Fibroblast of lung (primary cell): ENCODE results near the gene WAC. TPM values are rescaled to one million over a fixed set of nuclear protein-coding genes. Genes with fewer than 3 reads are reported as not detected.

Source experiments
- DNase-seq, 2 donors: peaks; one replicate each; pipeline versions ENCODE4 v3.0.0 to v3.0.0-alpha.2; 2010; ENCODE audit warnings: low read depth in 2 of 2
- H2AFZ ChIP-seq: 2 replicates; pipeline ENCODE4 v1.5.1; 2012; ENCODE audit warnings: low read length, control low read depth, inconsistent platforms
- H3K27ac ChIP-seq: 2 replicates; pipeline ENCODE4 v1.5.1; 2011; ENCODE audit warnings: low read length, control low read depth; ENCODE audit not compliant: insufficient read depth
- H3K27me3 ChIP-seq: 2 replicates; pipeline ENCODE4 v1.5.1; 2011; ENCODE audit warnings: mild to moderate bottlenecking, low read length; ENCODE audit not compliant: control insufficient read depth, insufficient read depth
- H3K36me3 ChIP-seq: 2 replicates; pipeline ENCODE4 v1.5.1; 2011; ENCODE audit warnings: low read length; ENCODE audit not compliant: control insufficient read depth, insufficient read depth
- H3K4me1 ChIP-seq: 2 replicates; pipeline ENCODE4 v1.5.1; 2011; ENCODE audit warnings: low read length; ENCODE audit not compliant: control insufficient read depth, insufficient read depth; ENCODE audit errors: extremely low read depth
- H3K4me2 ChIP-seq: 2 replicates; pipeline ENCODE4 v1.5.1; 2011; ENCODE audit warnings: low read length, control low read depth; ENCODE audit not compliant: insufficient read depth; ENCODE audit errors: extremely low read depth
- H3K4me3 ChIP-seq, 4 experiments: fragments of 200-600 bp in 1 of 4; sonication (generic) in 1 of 4; replicated peaks in 1 of 4; 2 replicates each; pipeline ENCODE4 v1.5.1; 2011 to 2016; ENCODE audit warnings: low read length in 4 of 4, low read depth in 3 of 4, mild to moderate bottlenecking in 3 of 4, control low read depth in 2 of 4, inconsistent platforms in 1 of 4, mixed read lengths in 1 of 4; ENCODE audit not compliant: insufficient read depth in 1 of 4; ENCODE audit errors: control extremely low read depth in 1 of 4
- H3K79me2 ChIP-seq: 2 replicates; pipeline ENCODE4 v1.5.1; 2012; ENCODE audit warnings: mild to moderate bottlenecking, low read length, inconsistent platforms; ENCODE audit not compliant: control insufficient read depth, insufficient read depth
- H3K9ac ChIP-seq: 2 replicates; pipeline ENCODE4 v1.5.1; 2011; ENCODE audit warnings: mild to moderate bottlenecking, low read length, control low read depth; ENCODE audit not compliant: insufficient read depth
- H3K9me3 ChIP-seq: 2 replicates; pipeline ENCODE4 v1.5.1; 2012; ENCODE audit warnings: low read depth, low read length; ENCODE audit not compliant: control insufficient read depth, insufficient read depth
- H4K20me1 ChIP-seq: 2 replicates; pipeline ENCODE4 v1.5.1; 2011; ENCODE audit warnings: low read length; ENCODE audit not compliant: control insufficient read depth, insufficient read depth; ENCODE audit errors: extremely low read depth
- EZH2 ChIP-seq: IDR thresholded peaks from 2 replicates; pipeline ENCODE4 v1.5.1; 2012; ENCODE audit warnings: low read length, control low read depth, mild to moderate bottlenecking; ENCODE audit errors: missing control alignments
- polyA plus RNA-seq, 2 donors: library from polyadenylated mRNA; depleted of rRNA in 1 of 2; stranded (reverse) in 1 of 2; unstranded in 1 of 2; fragments of >200 nt; gene quantifications; 2 replicates each; pipeline ENCODE4 v1.2.1, GENCODE V29; 2011 to 2012; ENCODE audit warnings: missing spikeins in 1 of 2
- total RNA-seq: library from RNA; depleted of rRNA; stranded (reverse); fragments of >200 nt; gene quantifications from 2 replicates; pipeline ENCODE4 v1.2.1, GENCODE V29; 2014
- TF ChIP-seq, protein P1 (sequence below), 2 donors: IDR thresholded peaks in 1 of 2; conservative IDR thresholded peaks in 1 of 2; 1 replicate in 1 of 2; 2 replicates in 1 of 2; pipeline ENCODE4 v1.5.1; 2011 to 2012; ENCODE audit warnings: low read length in 2 of 2, control low read depth in 1 of 2, inconsistent platforms in 1 of 2, low read depth in 1 of 2, mild to moderate bottlenecking in 1 of 2

WAC gene
- total and polyA plus RNA-seq, 2 donors (not counting 1 experiment from before 2014, with no cell fraction given) = 65.7 to 94.2 TPM

DNA sequence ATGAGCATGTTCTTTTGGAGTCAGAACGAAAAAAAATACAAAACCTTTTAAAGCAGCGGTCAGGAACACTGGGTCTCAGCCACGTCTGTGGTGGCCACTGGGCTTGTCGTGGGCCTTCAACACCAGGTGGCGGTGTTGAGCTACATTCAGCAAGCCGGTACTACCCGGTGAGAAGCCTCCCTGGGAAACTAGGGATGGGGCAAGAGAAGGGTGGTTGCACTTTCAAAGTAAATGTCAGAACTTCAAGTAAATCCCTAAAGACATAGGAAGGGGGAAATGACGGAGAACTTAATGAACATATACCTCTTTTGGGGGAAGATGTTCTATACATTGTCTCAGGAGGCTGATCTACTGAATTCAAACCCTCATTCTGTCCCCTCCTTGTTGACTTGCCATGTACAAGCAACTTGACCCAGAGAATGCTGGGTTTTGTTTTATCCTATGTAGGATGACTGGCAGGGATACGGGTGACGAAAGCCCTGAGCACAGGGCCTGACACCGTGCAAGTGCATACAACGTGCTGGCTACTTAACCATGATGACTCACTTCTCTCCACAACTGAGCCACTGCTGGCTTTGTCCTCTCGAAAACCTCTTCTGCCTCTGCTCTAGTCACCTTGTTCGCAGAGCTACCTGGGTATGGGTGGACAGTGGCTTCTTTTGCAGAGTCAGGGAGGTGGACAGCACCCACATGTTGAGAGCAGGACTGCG is 95.4 kb downstream of the WAC start:
- no peak overlapping the region for H3K27ac ChIP-seq
- H3K9me3 ChIP-seq = no peaks in the 10 kb centered on the region
- no peak overlapping the region for H2AFZ ChIP-seq
- no peaks in the 10 kb centered on the region for H4K20me1 ChIP-seq
- no peak overlapping the region for H3K9ac ChIP-seq
- TF ChIP-seq EZH2 = no peak
- TF ChIP-seq, protein P1, sequence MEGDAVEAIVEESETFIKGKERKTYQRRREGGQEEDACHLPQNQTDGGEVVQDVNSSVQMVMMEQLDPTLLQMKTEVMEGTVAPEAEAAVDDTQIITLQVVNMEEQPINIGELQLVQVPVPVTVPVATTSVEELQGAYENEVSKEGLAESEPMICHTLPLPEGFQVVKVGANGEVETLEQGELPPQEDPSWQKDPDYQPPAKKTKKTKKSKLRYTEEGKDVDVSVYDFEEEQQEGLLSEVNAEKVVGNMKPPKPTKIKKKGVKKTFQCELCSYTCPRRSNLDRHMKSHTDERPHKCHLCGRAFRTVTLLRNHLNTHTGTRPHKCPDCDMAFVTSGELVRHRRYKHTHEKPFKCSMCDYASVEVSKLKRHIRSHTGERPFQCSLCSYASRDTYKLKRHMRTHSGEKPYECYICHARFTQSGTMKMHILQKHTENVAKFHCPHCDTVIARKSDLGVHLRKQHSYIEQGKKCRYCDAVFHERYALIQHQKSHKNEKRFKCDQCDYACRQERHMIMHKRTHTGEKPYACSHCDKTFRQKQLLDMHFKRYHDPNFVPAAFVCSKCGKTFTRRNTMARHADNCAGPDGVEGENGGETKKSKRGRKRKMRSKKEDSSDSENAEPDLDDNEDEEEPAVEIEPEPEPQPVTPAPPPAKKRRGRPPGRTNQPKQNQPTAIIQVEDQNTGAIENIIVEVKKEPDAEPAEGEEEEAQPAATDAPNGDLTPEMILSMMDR (conservative IDR thresholded peaks at IDR 0.05 in 1 of 2, IDR thresholded peaks at IDR 0.05 in 1 of 2; ENCODE audit: low read depth in 1 of 2, low read length in 2 of 2) = peak; percentile 82 to 97
- DNase-seq = peak; percentile 81 to 82
- no peaks in the 10 kb centered on the region for H3K36me3 ChIP-seq
- H3K79me2 ChIP-seq = no peaks in the 10 kb centered on the region
- H3K4me3 ChIP-seq = no peak overlapping the region
- H3K4me1 ChIP-seq = peaks cover 5% of the 10 kb centered on the region
- H3K4me2 ChIP-seq = peak overlapping the region; percentile 49
- H3K27me3 ChIP-seq = no peaks in the 10 kb centered on the region

- H3K9ac ChIP-seq = no peak overlapping the region
- no peak overlapping the region for H3K4me2 ChIP-seq
- H3K79me2 ChIP-seq = no peaks in the 10 kb centered on the region
- H3K27me3 ChIP-seq = no peaks in the 10 kb centered on the region
- no peak overlapping the region for H3K4me3 ChIP-seq
- H4K20me1 ChIP-seq = no peaks in the 10 kb centered on the region
- peak; percentile 42 to 68 for DNase-seq
- no peaks in the 10 kb centered on the region for H3K9me3 ChIP-seq
- H3K36me3 ChIP-seq = no peaks in the 10 kb centered on the region
- no peak overlapping the region for H3K27ac ChIP-seq
- TF ChIP-seq EZH2 = no peak
- TF ChIP-seq, protein P1 (conservative IDR thresholded peaks at IDR 0.05 in 1 of 2, IDR thresholded peaks at IDR 0.05 in 1 of 2; ENCODE audit: low read depth in 1 of 2, low read length in 2 of 2) = no peak
- H2AFZ ChIP-seq = no peak overlapping the region
- H3K4me1 ChIP-seq = peaks cover 5% of the 10 kb centered on the region
Measured at GRCh38 chr10:28631896-28632583, 99.1 kb downstream of the WAC start.

DNA sequence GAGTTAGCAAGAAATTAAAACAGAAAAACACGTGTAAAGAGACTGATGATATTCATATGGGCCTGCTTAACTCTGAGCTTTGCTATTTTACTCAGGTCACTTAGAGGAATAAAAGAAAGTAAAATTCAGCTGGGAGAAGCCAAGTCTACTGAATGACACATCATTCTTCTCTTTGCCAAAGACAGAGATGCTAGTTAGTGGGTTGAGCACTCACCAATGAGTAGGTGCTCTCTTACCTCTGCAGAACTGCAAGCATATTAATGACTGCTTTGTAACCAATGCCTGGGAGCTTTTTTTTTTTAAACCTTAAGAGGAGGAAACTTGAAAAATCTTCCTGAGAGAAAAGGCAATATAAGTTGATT is 99.6 kb downstream of the WAC start:
- Histone ChIP-seq H3K9me3 (no peaks in the 10 kb centered on the region), H3K79me2 (no peaks in the 10 kb centered on the region), H2AFZ (no peak overlapping the region), H3K27ac (no peak overlapping the region), H4K20me1 (no peaks in the 10 kb centered on the region), H3K27me3 (no peaks in the 10 kb centered on the region), H3K9ac (no peak overlapping the region), H3K4me1 (peaks cover 5% of the 10 kb centered on the region), H3K36me3 (no peaks in the 10 kb centered on the region), H3K4me3 (no peak overlapping the region), H3K4me2 (no peak overlapping the region)
- TF ChIP-seq, protein P1 (conservative IDR thresholded peaks at IDR 0.05 in 1 of 2, IDR thresholded peaks at IDR 0.05 in 1 of 2; ENCODE audit: low read depth in 1 of 2, low read length in 2 of 2) = no peak
- no peak for TF ChIP-seq EZH2
- peak in 1 of 2 donors; percentile 56 for DNase-seq
